Naive thymus-derived CD4-positive, alpha-beta T cell (primary cell): ENCODE results near the gene TXNRD2. TPM values are rescaled to one million over a fixed set of nuclear protein-coding genes. Genes with fewer than 3 reads are reported as not detected.

Experiments
- ATAC-seq: fragments of 150-1000 bp; cut with Tn5 transposase; 2 replicates; pipeline ENCODE4 v1.10.0; 2021; ENCODE audit warnings: mild to moderate bottlenecking, moderate library complexity
- CTCF ChIA-PET: fragments of 350-600 bp; sonication (Branson Sonifier 250); formaldehyde crosslinking; loops from one replicate; lab custom pipeline; 2021; ENCODE audit warnings: antibody characterized with exemption; lab: Charles Lee
- POLR2A ChIA-PET: fragments of 350-600 bp; sonication (Branson Sonifier 250); formaldehyde crosslinking; loops from one replicate; lab custom pipeline; 2021; ENCODE audit warnings: antibody characterized with exemption, inconsistent platforms; lab: Charles Lee
- DNase-seq, 9 donors: peaks; one replicate each; pipeline versions ENCODE4 v3.0.0 to v3.0.0-alpha.2; 2020 to 2022; ENCODE audit warnings: mixed read lengths in 1 of 9
- H3K27ac ChIP-seq: one replicate; pipeline ENCODE4 v1.7.0; 2013; ENCODE audit warnings: mild to moderate bottlenecking, low read depth, low read length, moderate library complexity
- H3K27me3 ChIP-seq, 2 donors: one replicate each; pipeline ENCODE4 v1.7.0; 2013; ENCODE audit warnings: low read length in 2 of 2, mild to moderate bottlenecking in 2 of 2, moderate library complexity in 2 of 2; ENCODE audit not compliant: control insufficient read depth in 2 of 2, insufficient read depth in 2 of 2
- H3K36me3 ChIP-seq, 3 experiments: 1 replicate in 2 of 3; 2 replicates in 1 of 3; pipeline ENCODE4 v1.7.0; 2013; ENCODE audit warnings: low read length in 3 of 3, mild to moderate bottlenecking in 3 of 3, moderate library complexity in 1 of 3; ENCODE audit not compliant: insufficient read depth in 3 of 3, control insufficient read depth in 2 of 3
- H3K4me1 ChIP-seq, 2 donors: one replicate each; pipeline ENCODE4 v1.7.0; 2013; ENCODE audit warnings: low read length in 2 of 2, mild to moderate bottlenecking in 2 of 2, moderate library complexity in 1 of 2; ENCODE audit not compliant: control insufficient read depth in 2 of 2, insufficient read depth in 2 of 2
- H3K4me3 ChIP-seq: 2 replicates; pipeline ENCODE4 v1.7.0; 2013; ENCODE audit warnings: mild to moderate bottlenecking, low read length
- H3K9me3 ChIP-seq, 3 experiments: 1 replicate in 2 of 3; 2 replicates in 1 of 3; pipeline ENCODE4 v1.7.0; 2013; ENCODE audit warnings: low read length in 3 of 3; ENCODE audit not compliant: control insufficient read depth in 2 of 3
- H3K27ac Mint-ChIP-seq, 9 donors: one replicate each; pipeline ENCODE4 v1.8.0; 2020 to 2022; ENCODE audit warnings: mixed read lengths in 9 of 9, mild to moderate bottlenecking in 8 of 9, moderate library complexity in 5 of 9, inconsistent platforms in 2 of 9
- H3K27me3 Mint-ChIP-seq, 5 donors: one replicate each; pipeline ENCODE4 v1.8.0; 2021 to 2022; ENCODE audit warnings: mixed read lengths in 5 of 5, mild to moderate bottlenecking in 1 of 5
- H3K36me3 Mint-ChIP-seq, 5 donors: one replicate each; pipeline ENCODE4 v1.8.0; 2020 to 2022; ENCODE audit warnings: mixed read lengths in 5 of 5, mild to moderate bottlenecking in 3 of 5, inconsistent platforms in 1 of 5
- H3K4me1 Mint-ChIP-seq, 7 donors: one replicate each; pipeline ENCODE4 v1.8.0; 2020 to 2022; ENCODE audit warnings: mixed read lengths in 7 of 7, mild to moderate bottlenecking in 3 of 7, inconsistent platforms in 1 of 7
- H3K4me3 Mint-ChIP-seq, 10 donors: one replicate each; pipeline ENCODE4 v1.8.0; 2020 to 2022; ENCODE audit warnings: mild to moderate bottlenecking in 10 of 10, mixed read lengths in 10 of 10, moderate library complexity in 6 of 10, inconsistent platforms in 2 of 10
- H3K9me3 Mint-ChIP-seq, 11 donors: one replicate each; pipeline ENCODE4 v1.8.0; 2020 to 2022; ENCODE audit warnings: mixed read lengths in 11 of 11, mild to moderate bottlenecking in 4 of 11, inconsistent platforms in 1 of 11, moderate library complexity in 1 of 11
- intact Hi-C, 2 donors: fragments of 100-400 bp; cut with micrococcal nuclease; formaldehyde crosslinking; loops; one replicate each; pipeline ENCODE4 v1.15.1; 2023
- polyA plus RNA-seq, 2 donors: library from polyadenylated mRNA; unstranded; fragments of 300-500 nt; fragmentation: Illumina TruSeq; gene quantifications; one replicate each; pipeline ENCODE4 v1.2.3, GENCODE V29; 2021
- total RNA-seq, 6 experiments: library from RNA in 5 of 6; stranded (reverse) in 5 of 6; gene quantifications; 1 replicate in 5 of 6; 2 replicates in 1 of 6; pipeline ENCODE4 v1.2.3 and lab custom pipeline; 2021 to 2026

The TXNRD2 gene
- total and polyA plus RNA-seq, 7 experiments from 2014 or later, result 14.0 to 39.0 (median 26.1) TPM

DNA sequence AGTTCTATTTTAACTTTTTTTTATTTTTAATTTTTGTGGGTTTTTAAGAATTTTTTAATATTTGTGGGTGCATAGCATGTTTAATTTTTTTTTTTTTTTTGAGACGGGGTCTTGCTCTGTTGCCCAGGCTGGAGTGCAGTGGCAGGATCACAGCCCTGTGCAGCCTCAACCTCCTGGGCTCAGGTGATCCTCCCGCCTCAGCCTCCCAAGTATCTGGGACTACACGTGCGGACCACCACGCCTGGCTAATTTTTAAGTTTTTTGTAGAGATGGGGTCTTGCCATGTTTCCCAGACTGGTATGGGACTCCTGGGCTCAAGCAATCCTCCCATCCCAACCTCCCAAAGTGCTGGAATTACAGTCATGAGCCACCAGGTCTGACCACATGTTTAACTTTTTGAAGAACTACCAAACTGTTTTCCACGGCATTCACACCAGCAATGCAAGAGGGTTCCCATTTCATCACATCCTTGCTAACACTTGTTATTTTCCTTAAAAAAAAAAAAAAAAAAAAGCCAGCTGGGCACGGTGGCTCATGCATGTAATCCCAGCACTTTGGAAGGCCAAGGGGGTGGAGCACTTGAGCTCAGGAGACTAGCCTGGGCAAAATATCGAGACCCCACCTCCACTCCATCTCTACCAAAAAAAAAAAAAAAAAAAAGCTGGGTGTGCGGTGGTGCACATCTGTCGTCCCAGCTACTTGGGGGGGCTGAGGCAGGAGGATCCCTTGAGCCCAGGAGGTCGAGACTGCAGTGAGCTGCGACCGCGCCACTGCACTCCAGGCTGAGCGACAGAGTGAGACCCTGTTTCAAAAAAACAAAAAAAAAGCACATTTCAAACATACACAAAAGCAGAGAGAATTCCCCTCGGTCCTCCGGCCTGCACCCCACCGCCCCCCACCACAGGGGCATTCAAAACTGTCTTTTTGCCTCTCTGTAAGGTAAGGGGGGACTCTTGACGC is 16.7 kb upstream of the TXNRD2 start:
- Mint-ChIP-seq H3K27ac (no peak overlapping the region), H3K4me3 (no peak overlapping the region), H3K9me3 (no peaks in the 10 kb centered on the region), H3K36me3 (no peaks in the 10 kb centered on the region), H3K27me3 (no peaks in the 10 kb centered on the region), H3K4me1 (peaks cover 10 to 27% (median 12%) of the 10 kb centered on the region in 7 donors)
- Histone ChIP-seq H3K27me3 (no peaks in the 10 kb centered on the region), H3K36me3 (peaks cover 0 to under 1% (median 0%) of the 10 kb centered on the region in 3 experiments), H3K4me3 (no peak overlapping the region), H3K4me1 (peaks cover 5 to 6% of the 10 kb centered on the region in 2 donors), H3K9me3 (no peaks in the 10 kb centered on the region), H3K27ac (no peak overlapping the region)
- DNase-seq (no peak), ATAC-seq (no peak)
- ChIA-PET POLR2A (interaction anchor here (0.7 to 0.8 kb wide), 2 partner anchors 57 to 66 kb away, joined by 3 to 4 read pairs; no protein-coding TSS in a partner anchor), CTCF (interaction anchor here (0.7 kb wide), 1 partner anchor 540 kb away, joined by 3 read pairs; no protein-coding TSS in a partner anchor)
- intact Hi-C loops, result no loop called here

DNA sequence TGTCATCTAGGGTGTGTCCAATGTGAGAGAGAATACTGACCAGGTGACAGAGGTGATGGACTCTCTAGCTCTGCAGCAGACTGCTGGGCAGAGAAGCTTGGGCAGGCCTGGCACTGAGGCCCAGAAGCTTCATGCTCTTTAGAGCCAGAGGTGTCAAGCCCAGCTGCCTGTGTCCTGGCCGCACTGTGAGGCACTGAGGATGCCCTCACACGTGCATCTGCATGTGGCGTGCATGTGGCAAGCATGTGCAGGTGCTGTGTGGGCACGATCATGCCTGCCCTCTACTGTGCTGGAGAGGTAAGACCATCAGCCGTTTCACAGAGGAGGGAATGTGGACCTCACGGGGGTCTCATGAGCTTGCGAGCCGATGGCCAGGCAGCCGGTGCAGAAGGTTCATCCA is 15.8 kb upstream of the TXNRD2 start:
- CTCF ChIA-PET, result no interaction called here

DNA sequence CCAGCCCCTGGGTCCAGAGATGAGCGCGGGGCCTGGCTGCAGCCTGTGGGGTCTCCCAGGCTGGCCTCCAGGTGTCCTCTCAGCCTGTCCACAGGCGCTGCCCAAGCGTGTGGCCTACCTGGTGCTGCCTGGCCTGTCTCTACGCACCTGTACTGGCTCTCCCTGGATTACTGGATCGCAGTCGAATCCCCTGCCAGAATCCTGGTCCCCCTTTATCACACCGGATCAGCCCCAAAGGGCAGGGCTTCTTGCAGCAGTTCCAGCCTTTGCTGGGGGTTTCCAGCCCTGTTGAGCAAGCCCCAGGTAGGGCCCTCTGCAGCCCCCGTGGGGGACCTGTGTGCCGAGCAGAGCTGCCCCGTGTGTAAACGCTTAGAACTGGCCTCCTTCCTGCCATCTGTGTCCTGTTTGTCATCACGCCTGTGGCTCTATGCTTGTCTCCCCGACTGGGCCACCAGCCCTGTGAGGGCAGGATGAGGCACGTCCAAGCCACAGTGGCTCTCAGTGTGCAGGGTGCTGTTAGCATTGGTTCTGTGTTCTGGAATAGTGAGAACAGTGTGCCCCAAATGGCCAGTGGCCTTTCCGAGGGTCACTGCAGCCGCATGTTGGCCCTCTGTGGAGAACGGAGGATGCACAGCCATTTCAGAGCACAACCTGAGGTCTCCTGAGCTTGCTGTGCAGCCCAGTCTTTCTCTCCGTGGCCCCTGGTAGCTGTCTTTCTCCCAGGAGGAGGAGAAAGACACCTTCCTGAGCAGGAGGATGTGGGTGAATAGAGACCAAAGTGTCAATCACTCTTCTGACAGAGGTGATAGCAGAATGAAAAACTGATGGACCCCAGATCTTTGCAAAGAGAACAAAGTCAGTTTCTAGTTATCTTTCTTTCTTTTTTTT is 13.9 kb upstream of the TXNRD2 start:
- intact Hi-C loops, result no loop called here

More for the DNA sequence above, 15.8 kb upstream of the TXNRD2 start:
- no peaks in the 10 kb centered on the region for H3K27me3 ChIP-seq
- peaks cover under 1 to 5% of the 10 kb centered on the region in 2 donors for H3K4me1 ChIP-seq
- Mint-ChIP-seq H3K9me3 (no peaks in the 10 kb centered on the region), H3K4me1 (peaks cover 10 to 27% (median 12%) of the 10 kb centered on the region in 7 donors), H3K27ac (peak overlapping the region in 1 of 9 donors; percentile 14), H3K36me3 (no peaks in the 10 kb centered on the region), H3K27me3 (no peaks in the 10 kb centered on the region), H3K4me3 (no peak overlapping the region)
- intact Hi-C loops, result no loop called here
- H3K9me3 ChIP-seq, result no peaks in the 10 kb centered on the region
- DNase-seq (no peak), ATAC-seq (no peak)
- H3K27ac ChIP-seq, result no peak overlapping the region
- no peaks in the 10 kb centered on the region for H3K36me3 ChIP-seq
- POLR2A ChIA-PET, result no interaction called here
- no peak overlapping the region for H3K4me3 ChIP-seq

GRCh38 chr22:19951346-19951745 is 9.7 kb upstream of the TXNRD2 start:
- ChIA-PET POLR2A (no interaction called here), CTCF (interaction anchor here (3.0 kb wide), 1 partner anchor 221 kb away, joined by 9 read pairs; no protein-coding TSS in a partner anchor)
- Histone ChIP-seq H3K27ac (no peak overlapping the region), H3K9me3 (no peaks in the 10 kb centered on the region), H3K27me3 (no peaks in the 10 kb centered on the region), H3K4me3 (no peak overlapping the region), H3K4me1 (peaks cover 5% of the 10 kb centered on the region in 2 donors), H3K36me3 (peaks cover 0 to 6% (median 0%) of the 10 kb centered on the region in 3 experiments)
- no peaks in the 10 kb centered on the region for H3K9me3 Mint-ChIP-seq
- H3K4me1 Mint-ChIP-seq, result peaks cover 14 to 33% (median 26%) of the 10 kb centered on the region in 7 donors
- DNase-seq (no peak), ATAC-seq (no peak)
- H3K27ac Mint-ChIP-seq, result peak overlapping the region in 2 of 9 donors; percentile 4 to 41
- intact Hi-C loops, result no loop called here
- H3K36me3 Mint-ChIP-seq, result peaks cover 0 to 4% (median 0%) of the 10 kb centered on the region in 5 donors
- H3K27me3 Mint-ChIP-seq, result no peaks in the 10 kb centered on the region
- H3K4me3 Mint-ChIP-seq, result peak overlapping the region in 1 of 10 donors; percentile 20

More for the DNA sequence above, 13.9 kb upstream of the TXNRD2 start:
- Histone ChIP-seq H3K4me3 (no peak overlapping the region), H3K4me1 (peaks cover 0 to 5% of the 10 kb centered on the region in 2 donors), H3K27me3 (no peaks in the 10 kb centered on the region), H3K36me3 (peaks cover 0 to 4% (median 0%) of the 10 kb centered on the region in 3 experiments), H3K27ac (no peak overlapping the region), H3K9me3 (no peaks in the 10 kb centered on the region)
- no peaks in the 10 kb centered on the region for H3K27me3 Mint-ChIP-seq
- H3K27ac Mint-ChIP-seq, result peak overlapping the region in 4 of 9 donors; percentile 47 to 76 (median 60)
- H3K4me1 Mint-ChIP-seq, result peaks cover 10 to 27% (median 16%) of the 10 kb centered on the region in 7 donors
- peaks cover 0 to under 1% (median 0%) of the 10 kb centered on the region in 5 donors for H3K36me3 Mint-ChIP-seq
- peak overlapping the region in 1 of 10 donors; percentile 27 for H3K4me3 Mint-ChIP-seq
- H3K9me3 Mint-ChIP-seq, result no peaks in the 10 kb centered on the region
- ChIA-PET CTCF (interaction anchor here (0.6 to 1.9 kb wide), 4 partner anchors 13 to 478 kb away, joined by 3 to 8 read pairs (median 4); no protein-coding TSS in a partner anchor), POLR2A (no interaction called here)
- peak; percentile 46 for ATAC-seq
- DNase-seq, result no peak

DNA sequence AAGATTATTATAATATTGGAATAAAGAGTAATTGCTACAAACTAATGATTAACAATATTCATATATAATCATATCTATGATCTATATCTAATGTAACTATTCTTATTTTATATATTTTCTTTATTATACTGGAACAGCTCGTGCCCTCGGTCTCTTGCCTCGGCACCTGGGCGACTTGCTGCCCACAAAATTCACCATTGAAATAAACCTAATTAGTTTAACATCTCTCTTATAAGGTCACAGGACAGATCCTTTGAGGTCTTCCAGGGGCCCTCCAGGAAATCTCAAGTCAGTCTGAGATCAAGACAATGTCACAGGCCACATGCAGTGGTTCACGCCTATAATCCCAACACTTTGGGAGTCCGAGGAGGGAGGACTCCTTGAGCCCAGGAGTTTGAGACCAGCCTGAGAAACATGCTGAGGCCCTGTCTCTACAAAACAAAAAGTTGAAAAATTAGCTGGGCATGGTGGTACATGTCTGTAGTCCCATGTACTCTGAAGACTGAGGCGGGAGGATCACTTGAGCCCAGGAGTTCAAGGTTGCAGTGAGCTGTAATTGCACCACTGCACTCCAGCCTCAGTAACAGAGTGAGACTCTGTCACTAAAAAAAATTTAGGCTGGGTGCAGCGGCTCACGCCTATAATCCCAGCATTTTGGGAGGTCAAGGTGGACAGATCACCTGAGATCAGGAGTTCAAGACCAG is 6.6 kb upstream of the TXNRD2 start:
- POLR2A ChIA-PET, result no interaction called here
- DNase-seq (no peak), ATAC-seq (no peak)
- Mint-ChIP-seq H3K27ac (no peak overlapping the region), H3K4me3 (no peak overlapping the region), H3K4me1 (peaks cover 11 to 38% (median 28%) of the 10 kb centered on the region in 7 donors), H3K27me3 (no peaks in the 10 kb centered on the region), H3K9me3 (no peaks in the 10 kb centered on the region), H3K36me3 (peaks cover 0 to 9% (median 0%) of the 10 kb centered on the region in 5 donors)
- peaks cover 2 to 11% of the 10 kb centered on the region in 2 donors for H3K4me1 ChIP-seq
- H3K4me3 ChIP-seq, result no peak overlapping the region
- CTCF ChIA-PET, result interaction anchor here (1.1 to 3.4 kb wide), 2 partner anchors 65 to 217 kb away, joined by 3 to 27 read pairs; no protein-coding TSS in a partner anchor
- intact Hi-C loops, result no loop called here
- H3K27me3 ChIP-seq, result no peaks in the 10 kb centered on the region
- H3K9me3 ChIP-seq, result no peaks in the 10 kb centered on the region
- H3K36me3 ChIP-seq, result peaks cover 0 to 6% (median 0%) of the 10 kb centered on the region in 3 experiments
- no peak overlapping the region for H3K27ac ChIP-seq
